Smooth muscle cell (in vitro differentiated cells): Measurements from ENCODE around the gene ZNF681. TPM values are rescaled to one million over a fixed set of nuclear protein-coding genes. Genes with fewer than 3 reads are reported as not detected.

ENCODE experiments used
- DNase-seq: peaks from one replicate; lab custom pipeline; 2025; ENCODE audit not compliant: unreplicated experiment; lab: John Stamatoyannopoulos, UW
- H2AFZ ChIP-seq: fragments of 200-600 bp; sonication (generic); 2 replicates; pipeline ENCODE4 v1.6.0; 2016; ENCODE audit warnings: antibody characterized with exemption, low read depth, mild to moderate bottlenecking
- H3F3A ChIP-seq: fragments of 200-600 bp; sonication (generic); 2 replicates; pipeline ENCODE4 v1.6.0; 2017; ENCODE audit warnings: antibody characterized with exemption, low read depth
- H3K27ac ChIP-seq: fragments of 200-600 bp; sonication (generic); 2 replicates; pipeline ENCODE4 v1.5.1; 2016; ENCODE audit warnings: low read depth, mild to moderate bottlenecking
- H3K27me3 ChIP-seq: fragments of 200-600 bp; sonication (generic); 2 replicates; pipeline ENCODE4 v1.6.1; 2016; ENCODE audit warnings: low read depth, mild to moderate bottlenecking
- H3K36me3 ChIP-seq: fragments of 200-600 bp; sonication (generic); 2 replicates; pipeline ENCODE4 v1.5.1; 2016; ENCODE audit warnings: low read depth
- H3K4me1 ChIP-seq: fragments of 200-600 bp; sonication (generic); 2 replicates; pipeline ENCODE4 v1.5.1; 2016; ENCODE audit warnings: low read depth
- H3K4me2 ChIP-seq: fragments of 200-600 bp; sonication (generic); 2 replicates; pipeline ENCODE4 v1.6.0; 2016; ENCODE audit warnings: mild to moderate bottlenecking
- H3K4me3 ChIP-seq: fragments of 200-600 bp; sonication (generic); 2 replicates; pipeline ENCODE4 v1.5.1; 2016; ENCODE audit warnings: mild to moderate bottlenecking
- H3K79me2 ChIP-seq: fragments of 200-600 bp; sonication (generic); 2 replicates; pipeline ENCODE4 v1.6.0; 2016; ENCODE audit warnings: low read depth, mild to moderate bottlenecking
- H3K9ac ChIP-seq: fragments of 200-600 bp; sonication (generic); 2 replicates; pipeline ENCODE4 v1.6.0; 2016; ENCODE audit warnings: low read depth
- H3K9me3 ChIP-seq: fragments of 200-600 bp; sonication (generic); replicated peaks from 2 replicates; pipeline ENCODE4 v1.5.1; 2016; ENCODE audit warnings: low read depth
- H4K20me1 ChIP-seq: fragments of 200-600 bp; sonication (generic); 2 replicates; pipeline ENCODE4 v1.6.0; 2016; ENCODE audit warnings: low read depth
- CTCF ChIP-seq: fragments of 200-600 bp; sonication (generic); IDR thresholded peaks from 2 replicates; pipeline ENCODE4 v1.5.1; 2017; ENCODE audit warnings: borderline replicate concordance, mild to moderate bottlenecking, antibody characterized with exemption; ENCODE audit not compliant: insufficient read depth, poor library complexity, severe bottlenecking
- WGBS: methylation state at CpG from one replicate; pipeline ENCODE4 v1.1.7; 2016; ENCODE audit warnings: low lambda C conversion rate; 5-methylcytosine and 5-hydroxymethylcytosine counted together
- polyA plus RNA-seq: library from polyadenylated mRNA; unstranded; fragments of >200 nt; fragmentation: Nextera tagmentation; extraction: Ambion mirVana; gene quantifications from 2 replicates; pipeline ENCODE4 v1.2.1, GENCODE V29; 2016
- total RNA-seq: library from RNA; depleted of rRNA; stranded (reverse); fragments of >200 nt; gene quantifications from 2 replicates; pipeline ENCODE4 v1.2.3, GENCODE V29; 2014

The ZNF681 gene
- total and polyA plus RNA-seq, 2 experiments from 2014 or later = 0.08 to 14.1 TPM

- Histone ChIP-seq H3K36me3 (no peaks in the 10 kb centered on the region), H3K9ac (no peak overlapping the region), H3K4me1 (no peaks in the 10 kb centered on the region), H3K27ac (no peak overlapping the region), H3K27me3 (no peaks in the 10 kb centered on the region), H3F3A (no peaks in the 10 kb centered on the region), H3K4me2 (no peak overlapping the region), H3K9me3 (no peaks in the 10 kb centered on the region), H3K79me2 (peaks cover 9% of the 10 kb centered on the region), H3K4me3 (no peak overlapping the region), H2AFZ (no peak overlapping the region), H4K20me1 (no peaks in the 10 kb centered on the region)
- DNase-seq = no peak
- WGBS = 95% methylated on average over 5 of the region's 5 CpGs
- no peak for TF ChIP-seq CTCF
Measured at GRCh38 chr19:23792784-23793183, 34.1 kb upstream of the ZNF681 start.

- WGBS = 81% methylated on average over 17 of the region's 17 CpGs
Measured at GRCh38 chr19:23790641-23791488, 32.2 kb upstream of the ZNF681 start.

GRCh38 chr19:23789246-23789645, 30.6 kb upstream of the ZNF681 start:
- no peak for TF ChIP-seq CTCF
- no peaks in the 10 kb centered on the region for H4K20me1 ChIP-seq
- no peaks in the 10 kb centered on the region for H3F3A ChIP-seq
- no peaks in the 10 kb centered on the region for H3K9me3 ChIP-seq
- H3K4me2 ChIP-seq = no peak overlapping the region
- no peak overlapping the region for H3K9ac ChIP-seq
- no peaks in the 10 kb centered on the region for H3K4me1 ChIP-seq
- H3K27me3 ChIP-seq = no peaks in the 10 kb centered on the region
- H3K27ac ChIP-seq = no peak overlapping the region
- no peaks in the 10 kb centered on the region for H3K36me3 ChIP-seq
- H3K79me2 ChIP-seq = no peaks in the 10 kb centered on the region
- no peak for DNase-seq
- H3K4me3 ChIP-seq = no peak overlapping the region
- H2AFZ ChIP-seq = no peak overlapping the region

More at GRCh38 chr19:23790641-23791488, 32.2 kb upstream of the ZNF681 start:
- Histone ChIP-seq H3K27ac (no peak overlapping the region), H3K9me3 (no peaks in the 10 kb centered on the region), H2AFZ (no peak overlapping the region), H4K20me1 (no peaks in the 10 kb centered on the region), H3K4me3 (no peak overlapping the region), H3K36me3 (no peaks in the 10 kb centered on the region), H3K27me3 (no peaks in the 10 kb centered on the region), H3K4me1 (no peaks in the 10 kb centered on the region), H3K79me2 (peaks cover 3% of the 10 kb centered on the region), H3K9ac (no peak overlapping the region), H3F3A (no peaks in the 10 kb centered on the region), H3K4me2 (no peak overlapping the region)
- no peak for TF ChIP-seq CTCF
- no peak for DNase-seq

GRCh38 chr19:23788411-23788810, 29.7 kb upstream of the ZNF681 start:
- Histone ChIP-seq H3K36me3 (no peaks in the 10 kb centered on the region), H3K4me2 (no peak overlapping the region), H4K20me1 (no peaks in the 10 kb centered on the region), H3K79me2 (no peaks in the 10 kb centered on the region), H3K27ac (no peak overlapping the region), H3K4me1 (no peaks in the 10 kb centered on the region), H3K9ac (no peak overlapping the region), H2AFZ (no peak overlapping the region), H3K27me3 (no peaks in the 10 kb centered on the region), H3F3A (no peaks in the 10 kb centered on the region), H3K4me3 (no peak overlapping the region), H3K9me3 (no peaks in the 10 kb centered on the region)
- 91% methylated on average over 4 of the region's 4 CpGs for WGBS
- no peak for DNase-seq
- TF ChIP-seq CTCF = no peak
